WTC11 (cell line): Measurements from ENCODE around the gene PI4KA. TPM values are rescaled to one million over a fixed set of nuclear protein-coding genes. Genes with fewer than 3 reads are reported as not detected.
A peak's percentile ranks its signal among the peaks of the same experiment; 100 is the strongest.

Experiments
- ATAC-seq: fragments of 200-7000 bp; cut with Tn5 transposase; 2 replicates; pipeline ENCODE4 v1.10.0; 2021; ENCODE audit warnings: mild to moderate bottlenecking, moderate library complexity
- CTCF ChIA-PET: fragments of 300-600 bp; sonication (Branson Sonifier 250); formaldehyde crosslinking; loops from one replicate; lab custom pipeline; 2021; ENCODE audit warnings: antibody characterized with exemption; lab: Charles Lee
- POLR2A ChIA-PET: fragments of 350-600 bp; sonication (Branson Sonifier 250); formaldehyde crosslinking; loops from one replicate; lab custom pipeline; 2021; ENCODE audit warnings: antibody characterized with exemption; lab: Charles Lee
- DNase-seq: peaks from one replicate; pipeline ENCODE4 v3.0.0; 2021; ENCODE audit warnings: low spot score
- H3K27ac Mint-ChIP-seq: 2 replicates; pipeline ENCODE4 v1.8.0; 2021; ENCODE audit warnings: mixed read lengths
- H3K27me3 Mint-ChIP-seq: 2 replicates; pipeline ENCODE4 v1.8.0; 2021; ENCODE audit warnings: low read depth, mild to moderate bottlenecking, moderate library complexity, mixed read lengths
- H3K36me3 Mint-ChIP-seq: 2 replicates; pipeline ENCODE4 v1.8.0; 2021; ENCODE audit warnings: mixed read lengths
- H3K4me1 Mint-ChIP-seq: 2 replicates; pipeline ENCODE4 v1.8.0; 2022; ENCODE audit warnings: mixed read lengths
- H3K4me3 Mint-ChIP-seq: 2 replicates; pipeline ENCODE4 v1.8.0; 2021; ENCODE audit warnings: mild to moderate bottlenecking, moderate library complexity, mixed read lengths
- H3K9me3 Mint-ChIP-seq: 2 replicates; pipeline ENCODE4 v1.8.0; 2021; ENCODE audit warnings: mixed read lengths
- CBFB ChIP-seq: sonication (generic); formaldehyde crosslinking; IDR thresholded peaks from 2 replicates; pipeline ENCODE4 v1.8.1; 2022; ENCODE audit warnings: mild to moderate bottlenecking, low read depth, missing genetic modification reagents
- EMX1 ChIP-seq: fragments of 250-450 bp; sonication (Bioruptor Pico); IDR thresholded peaks from 2 replicates; pipeline ENCODE4 v1.8.0; 2021; ENCODE audit warnings: mild to moderate bottlenecking
- GABPB1 ChIP-seq: sonication (generic); formaldehyde crosslinking; IDR thresholded peaks from 2 replicates; pipeline ENCODE4 v1.8.1; 2023; ENCODE audit warnings: mild to moderate bottlenecking, missing genetic modification reagents
- IRF2 ChIP-seq: sonication (generic); formaldehyde crosslinking; IDR thresholded peaks from 2 replicates; pipeline ENCODE4 v1.8.0; 2022; ENCODE audit warnings: low read depth, missing genetic modification reagents, borderline replicate concordance
- JAZF1 ChIP-seq: fragments of 250-450 bp; sonication (Bioruptor Pico); IDR thresholded peaks from 2 replicates; pipeline ENCODE4 v1.9.0; 2021; ENCODE audit warnings: moderate library complexity, mild to moderate bottlenecking, inconsistent platforms
- MYBL2 ChIP-seq: sonication (generic); formaldehyde crosslinking; IDR thresholded peaks from 2 replicates; pipeline ENCODE4 v1.8.1; 2023; ENCODE audit warnings: mild to moderate bottlenecking, moderate library complexity, missing genetic modification reagents
- NFE2L1 ChIP-seq: sonication (generic); formaldehyde crosslinking; IDR thresholded peaks from 2 replicates; pipeline ENCODE4 v1.8.1; 2023; ENCODE audit warnings: missing genetic modification reagents
- RORB ChIP-seq: fragments of 250-450 bp; sonication (Bioruptor Pico); IDR thresholded peaks from 2 replicates; pipeline ENCODE4 v1.9.0; 2021; ENCODE audit warnings: mild to moderate bottlenecking
- SP1 ChIP-seq: sonication (generic); formaldehyde crosslinking; conservative IDR thresholded peaks from 2 replicates; pipeline ENCODE4 v1.8.1; 2022; ENCODE audit warnings: missing genetic modification reagents
- ZBTB21 ChIP-seq: sonication (generic); formaldehyde crosslinking; IDR thresholded peaks from 2 replicates; pipeline ENCODE4 v1.8.1; 2023; ENCODE audit warnings: mild to moderate bottlenecking, missing genetic modification reagents, borderline replicate concordance
- ZNF121 ChIP-seq: sonication (generic); formaldehyde crosslinking; IDR thresholded peaks from 2 replicates; pipeline ENCODE4 v1.8.0; 2023; ENCODE audit warnings: missing genetic modification reagents
- ZNF396 ChIP-seq: fragments of 250-450 bp; sonication (Bioruptor Pico); IDR thresholded peaks from 2 replicates; pipeline ENCODE4 v1.8.0; 2021; ENCODE audit warnings: mild to moderate bottlenecking, moderate library complexity, borderline replicate concordance
- ZNF416 ChIP-seq: fragments of 250-450 bp; sonication (Bioruptor Pico); IDR thresholded peaks from 2 replicates; pipeline ENCODE4 v1.9.0; 2021; ENCODE audit warnings: mild to moderate bottlenecking, inconsistent platforms
- total RNA-seq: library from RNA; stranded (reverse); gene quantifications from 3 replicates; pipeline ENCODE4 v1.2.3, GENCODE V29; 2021
- TF ChIP-seq, protein P1 (sequence below): sonication (generic); formaldehyde crosslinking; IDR thresholded peaks from 2 replicates; pipeline ENCODE4 v1.8.0; 2023; ENCODE audit warnings: missing genetic modification reagents
- TF ChIP-seq, protein P2 (sequence below): sonication (generic); formaldehyde crosslinking; IDR thresholded peaks from 2 replicates; pipeline ENCODE4 v1.8.1; 2022; ENCODE audit warnings: mild to moderate bottlenecking, moderate library complexity, missing genetic modification reagents
- TF ChIP-seq, protein P3 (sequence below): sonication (generic); formaldehyde crosslinking; IDR thresholded peaks from 2 replicates; pipeline ENCODE4 v1.8.1; 2023; ENCODE audit warnings: mild to moderate bottlenecking, missing genetic modification reagents
- TF ChIP-seq, protein P4 (sequence below): fragments of 250-450 bp; sonication (Bioruptor Pico); IDR thresholded peaks from 2 replicates; pipeline ENCODE4 v2.1.2; 2022; ENCODE audit warnings: mild to moderate bottlenecking, moderate library complexity
- TF ChIP-seq, protein P5 (sequence below): sonication (generic); formaldehyde crosslinking; IDR thresholded peaks from 2 replicates; pipeline ENCODE4 v1.8.0; 2022; ENCODE audit warnings: mild to moderate bottlenecking, missing genetic modification reagents
- TF ChIP-seq, protein P6 (sequence below): fragments of 250-450 bp; sonication (Bioruptor Pico); IDR thresholded peaks from 2 replicates; pipeline ENCODE4 v1.9.0; 2021; ENCODE audit warnings: mild to moderate bottlenecking
- TF ChIP-seq, protein P7 (sequence below): sonication (generic); formaldehyde crosslinking; IDR thresholded peaks from 2 replicates; pipeline ENCODE4 v1.8.0; 2022; ENCODE audit warnings: missing genetic modification reagents
- TF ChIP-seq, protein P8 (sequence below): sonication (generic); formaldehyde crosslinking; IDR thresholded peaks from 2 replicates; pipeline ENCODE4 v1.8.1; 2023; ENCODE audit warnings: mild to moderate bottlenecking, missing genetic modification reagents, moderate library complexity

Gene PI4KA
- total RNA-seq, 1 experiment from 2014 or later: 45.5 TPM

DNA sequence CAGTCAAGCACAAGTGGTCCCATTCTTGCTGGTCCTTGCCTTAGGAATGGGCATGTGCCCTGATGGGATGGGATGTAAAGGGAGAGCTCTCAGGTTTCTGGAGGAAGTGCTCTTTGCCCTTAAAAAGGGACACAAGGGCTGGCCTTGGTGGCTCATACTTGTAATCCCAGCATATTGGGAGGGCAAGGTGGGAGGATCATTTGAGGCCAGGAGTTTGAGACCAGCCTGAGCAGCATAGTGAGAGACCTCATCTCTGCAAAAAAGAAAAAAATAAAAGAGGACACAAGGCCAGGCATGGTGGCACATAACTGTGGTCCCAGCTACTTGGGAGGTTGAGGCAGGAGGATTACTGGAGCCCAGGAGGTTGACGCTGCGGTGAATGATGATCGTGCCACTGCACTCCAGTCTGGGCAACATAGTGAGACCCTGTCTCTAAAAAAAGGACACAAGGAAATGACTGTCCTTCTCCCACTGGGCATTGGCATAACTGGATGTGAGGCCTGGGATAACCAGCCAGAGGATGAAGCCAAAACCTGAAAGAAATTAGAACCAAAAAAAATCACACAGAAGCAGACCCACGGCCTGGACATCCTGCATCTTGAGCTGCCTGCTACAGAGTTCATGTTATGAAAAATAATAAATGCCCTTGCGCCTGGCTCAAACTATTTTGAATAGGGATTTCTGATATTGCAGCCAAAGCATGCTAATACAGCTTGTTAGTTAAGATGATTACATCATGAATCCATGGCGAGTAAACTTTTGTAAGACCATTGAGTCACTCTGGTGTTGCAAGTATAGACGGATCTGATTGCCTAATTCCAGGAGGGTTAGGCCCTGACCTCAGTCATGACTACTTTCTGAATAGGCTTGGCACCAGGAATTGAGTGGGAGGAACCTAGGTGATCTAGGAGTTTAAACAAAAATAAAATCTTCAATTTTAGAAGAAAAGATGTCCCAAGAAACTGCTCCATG is 45.7 kb upstream of the PI4KA start:
- no peak for ATAC-seq
- no peaks in the 10 kb centered on the region; the same call in none of the 2 replicates for H3K27me3 Mint-ChIP-seq
- TF ChIP-seq MYBL2 (CRISPR knock-in tag) (no peak), EMX1 (no peak), ZNF121 (peak; percentile 60; the same call in 1 of the 2 replicates), GABPB1 (CRISPR knock-in tag) (peak; percentile 98), CBFB (CRISPR knock-in tag) (no peak)
- TF ChIP-seq, protein P1, sequence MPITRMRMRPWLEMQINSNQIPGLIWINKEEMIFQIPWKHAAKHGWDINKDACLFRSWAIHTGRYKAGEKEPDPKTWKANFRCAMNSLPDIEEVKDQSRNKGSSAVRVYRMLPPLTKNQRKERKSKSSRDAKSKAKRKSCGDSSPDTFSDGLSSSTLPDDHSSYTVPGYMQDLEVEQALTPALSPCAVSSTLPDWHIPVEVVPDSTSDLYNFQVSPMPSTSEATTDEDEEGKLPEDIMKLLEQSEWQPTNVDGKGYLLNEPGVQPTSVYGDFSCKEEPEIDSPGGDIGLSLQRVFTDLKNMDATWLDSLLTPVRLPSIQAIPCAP (CRISPR knock-in tag): no peak
- TF ChIP-seq, protein P2, sequence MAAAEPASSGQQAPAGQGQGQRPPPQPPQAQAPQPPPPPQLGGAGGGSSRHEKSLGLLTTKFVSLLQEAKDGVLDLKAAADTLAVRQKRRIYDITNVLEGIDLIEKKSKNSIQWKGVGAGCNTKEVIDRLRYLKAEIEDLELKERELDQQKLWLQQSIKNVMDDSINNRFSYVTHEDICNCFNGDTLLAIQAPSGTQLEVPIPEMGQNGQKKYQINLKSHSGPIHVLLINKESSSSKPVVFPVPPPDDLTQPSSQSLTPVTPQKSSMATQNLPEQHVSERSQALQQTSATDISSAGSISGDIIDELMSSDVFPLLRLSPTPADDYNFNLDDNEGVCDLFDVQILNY (CRISPR knock-in tag): no peak
- TF ChIP-seq, protein P3, sequence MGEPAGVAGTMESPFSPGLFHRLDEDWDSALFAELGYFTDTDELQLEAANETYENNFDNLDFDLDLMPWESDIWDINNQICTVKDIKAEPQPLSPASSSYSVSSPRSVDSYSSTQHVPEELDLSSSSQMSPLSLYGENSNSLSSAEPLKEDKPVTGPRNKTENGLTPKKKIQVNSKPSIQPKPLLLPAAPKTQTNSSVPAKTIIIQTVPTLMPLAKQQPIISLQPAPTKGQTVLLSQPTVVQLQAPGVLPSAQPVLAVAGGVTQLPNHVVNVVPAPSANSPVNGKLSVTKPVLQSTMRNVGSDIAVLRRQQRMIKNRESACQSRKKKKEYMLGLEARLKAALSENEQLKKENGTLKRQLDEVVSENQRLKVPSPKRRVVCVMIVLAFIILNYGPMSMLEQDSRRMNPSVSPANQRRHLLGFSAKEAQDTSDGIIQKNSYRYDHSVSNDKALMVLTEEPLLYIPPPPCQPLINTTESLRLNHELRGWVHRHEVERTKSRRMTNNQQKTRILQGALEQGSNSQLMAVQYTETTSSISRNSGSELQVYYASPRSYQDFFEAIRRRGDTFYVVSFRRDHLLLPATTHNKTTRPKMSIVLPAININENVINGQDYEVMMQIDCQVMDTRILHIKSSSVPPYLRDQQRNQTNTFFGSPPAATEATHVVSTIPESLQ (CRISPR knock-in tag): no peak

DNA sequence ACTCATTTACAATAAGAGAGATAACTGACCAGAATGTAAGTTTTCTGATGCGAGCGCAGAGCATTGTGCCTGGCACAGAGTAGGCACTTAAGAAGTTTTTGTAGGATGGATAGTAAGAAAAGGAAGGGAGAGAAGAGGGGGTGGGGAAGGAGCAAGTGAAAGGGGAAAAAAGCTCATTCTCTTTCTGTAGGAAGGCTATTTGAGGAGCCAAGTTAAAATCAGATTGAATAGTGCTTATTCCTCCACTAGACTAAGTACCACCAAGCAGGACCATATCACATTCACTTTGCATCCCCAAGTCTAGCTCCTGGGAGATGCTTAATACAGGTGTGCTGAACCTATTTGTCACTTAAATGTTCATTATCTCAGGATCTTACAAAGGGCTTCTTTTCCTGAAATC is 44.5 kb upstream of the PI4KA start:
- Mint-ChIP-seq H3K9me3 (no peaks in the 10 kb centered on the region), H3K27me3 (no peaks in the 10 kb centered on the region; the same call in none of the 2 replicates), H3K36me3 (no peaks in the 10 kb centered on the region), H3K4me1 (no peaks in the 10 kb centered on the region), H3K4me3 (no peak overlapping the region), H3K27ac (no peak overlapping the region)
- DNase-seq (no peak), ATAC-seq (no peak)
- POLR2A ChIA-PET: no interaction called here
- CTCF ChIA-PET: interaction anchor here (1.3 to 2.2 kb wide), 2 partner anchors 14 to 17 kb away, joined by 6 to 7 read pairs; partner anchors contain the start of gene CRKL
- TF ChIP-seq RORB (CRISPR knock-in tag): no peak
- TF ChIP-seq, protein P4, sequence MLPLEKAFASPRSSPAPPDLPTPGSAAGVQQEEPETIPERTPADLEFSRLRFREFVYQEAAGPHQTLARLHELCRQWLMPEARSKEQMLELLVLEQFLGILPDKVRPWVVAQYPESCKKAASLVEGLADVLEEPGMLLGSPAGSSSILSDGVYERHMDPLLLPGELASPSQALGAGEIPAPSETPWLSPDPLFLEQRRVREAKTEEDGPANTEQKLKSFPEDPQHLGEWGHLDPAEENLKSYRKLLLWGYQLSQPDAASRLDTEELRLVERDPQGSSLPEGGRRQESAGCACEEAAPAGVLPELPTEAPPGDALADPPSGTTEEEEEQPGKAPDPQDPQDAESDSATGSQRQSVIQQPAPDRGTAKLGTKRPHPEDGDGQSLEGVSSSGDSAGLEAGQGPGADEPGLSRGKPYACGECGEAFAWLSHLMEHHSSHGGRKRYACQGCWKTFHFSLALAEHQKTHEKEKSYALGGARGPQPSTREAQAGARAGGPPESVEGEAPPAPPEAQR (CRISPR knock-in tag): no peak
- no peak for TF ChIP-seq IRF2
- TF ChIP-seq SP1 (CRISPR knock-in tag): no peak
- TF ChIP-seq NFE2L1 (CRISPR knock-in tag): no peak
- no peak for TF ChIP-seq JAZF1 (CRISPR knock-in tag)
- TF ChIP-seq ZNF416 (CRISPR knock-in tag): no peak
- no peak for TF ChIP-seq ZNF396 (CRISPR knock-in tag)
- TF ChIP-seq, protein P5, sequence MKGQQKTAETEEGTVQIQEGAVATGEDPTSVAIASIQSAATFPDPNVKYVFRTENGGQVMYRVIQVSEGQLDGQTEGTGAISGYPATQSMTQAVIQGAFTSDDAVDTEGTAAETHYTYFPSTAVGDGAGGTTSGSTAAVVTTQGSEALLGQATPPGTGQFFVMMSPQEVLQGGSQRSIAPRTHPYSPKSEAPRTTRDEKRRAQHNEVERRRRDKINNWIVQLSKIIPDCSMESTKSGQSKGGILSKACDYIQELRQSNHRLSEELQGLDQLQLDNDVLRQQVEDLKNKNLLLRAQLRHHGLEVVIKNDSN (CRISPR knock-in tag): no peak
- no peak for TF ChIP-seq ZBTB21 (CRISPR knock-in tag)
- TF ChIP-seq, protein P6, sequence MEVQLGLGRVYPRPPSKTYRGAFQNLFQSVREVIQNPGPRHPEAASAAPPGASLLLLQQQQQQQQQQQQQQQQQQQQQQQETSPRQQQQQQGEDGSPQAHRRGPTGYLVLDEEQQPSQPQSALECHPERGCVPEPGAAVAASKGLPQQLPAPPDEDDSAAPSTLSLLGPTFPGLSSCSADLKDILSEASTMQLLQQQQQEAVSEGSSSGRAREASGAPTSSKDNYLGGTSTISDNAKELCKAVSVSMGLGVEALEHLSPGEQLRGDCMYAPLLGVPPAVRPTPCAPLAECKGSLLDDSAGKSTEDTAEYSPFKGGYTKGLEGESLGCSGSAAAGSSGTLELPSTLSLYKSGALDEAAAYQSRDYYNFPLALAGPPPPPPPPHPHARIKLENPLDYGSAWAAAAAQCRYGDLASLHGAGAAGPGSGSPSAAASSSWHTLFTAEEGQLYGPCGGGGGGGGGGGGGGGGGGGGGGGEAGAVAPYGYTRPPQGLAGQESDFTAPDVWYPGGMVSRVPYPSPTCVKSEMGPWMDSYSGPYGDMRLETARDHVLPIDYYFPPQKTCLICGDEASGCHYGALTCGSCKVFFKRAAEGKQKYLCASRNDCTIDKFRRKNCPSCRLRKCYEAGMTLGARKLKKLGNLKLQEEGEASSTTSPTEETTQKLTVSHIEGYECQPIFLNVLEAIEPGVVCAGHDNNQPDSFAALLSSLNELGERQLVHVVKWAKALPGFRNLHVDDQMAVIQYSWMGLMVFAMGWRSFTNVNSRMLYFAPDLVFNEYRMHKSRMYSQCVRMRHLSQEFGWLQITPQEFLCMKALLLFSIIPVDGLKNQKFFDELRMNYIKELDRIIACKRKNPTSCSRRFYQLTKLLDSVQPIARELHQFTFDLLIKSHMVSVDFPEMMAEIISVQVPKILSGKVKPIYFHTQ: no peak
- TF ChIP-seq, protein P7, sequence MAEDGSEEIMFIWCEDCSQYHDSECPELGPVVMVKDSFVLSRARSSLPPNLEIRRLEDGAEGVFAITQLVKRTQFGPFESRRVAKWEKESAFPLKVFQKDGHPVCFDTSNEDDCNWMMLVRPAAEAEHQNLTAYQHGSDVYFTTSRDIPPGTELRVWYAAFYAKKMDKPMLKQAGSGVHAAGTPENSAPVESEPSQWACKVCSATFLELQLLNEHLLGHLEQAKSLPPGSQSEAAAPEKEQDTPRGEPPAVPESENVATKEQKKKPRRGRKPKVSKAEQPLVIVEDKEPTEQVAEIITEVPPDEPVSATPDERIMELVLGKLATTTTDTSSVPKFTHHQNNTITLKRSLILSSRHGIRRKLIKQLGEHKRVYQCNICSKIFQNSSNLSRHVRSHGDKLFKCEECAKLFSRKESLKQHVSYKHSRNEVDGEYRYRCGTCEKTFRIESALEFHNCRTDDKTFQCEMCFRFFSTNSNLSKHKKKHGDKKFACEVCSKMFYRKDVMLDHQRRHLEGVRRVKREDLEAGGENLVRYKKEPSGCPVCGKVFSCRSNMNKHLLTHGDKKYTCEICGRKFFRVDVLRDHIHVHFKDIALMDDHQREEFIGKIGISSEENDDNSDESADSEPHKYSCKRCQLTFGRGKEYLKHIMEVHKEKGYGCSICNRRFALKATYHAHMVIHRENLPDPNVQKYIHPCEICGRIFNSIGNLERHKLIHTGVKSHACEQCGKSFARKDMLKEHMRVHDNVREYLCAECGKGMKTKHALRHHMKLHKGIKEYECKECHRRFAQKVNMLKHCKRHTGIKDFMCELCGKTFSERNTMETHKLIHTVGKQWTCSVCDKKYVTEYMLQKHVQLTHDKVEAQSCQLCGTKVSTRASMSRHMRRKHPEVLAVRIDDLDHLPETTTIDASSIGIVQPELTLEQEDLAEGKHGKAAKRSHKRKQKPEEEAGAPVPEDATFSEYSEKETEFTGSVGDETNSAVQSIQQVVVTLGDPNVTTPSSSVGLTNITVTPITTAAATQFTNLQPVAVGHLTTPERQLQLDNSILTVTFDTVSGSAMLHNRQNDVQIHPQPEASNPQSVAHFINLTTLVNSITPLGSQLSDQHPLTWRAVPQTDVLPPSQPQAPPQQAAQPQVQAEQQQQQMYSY: no peak
- TF ChIP-seq, protein P8, sequence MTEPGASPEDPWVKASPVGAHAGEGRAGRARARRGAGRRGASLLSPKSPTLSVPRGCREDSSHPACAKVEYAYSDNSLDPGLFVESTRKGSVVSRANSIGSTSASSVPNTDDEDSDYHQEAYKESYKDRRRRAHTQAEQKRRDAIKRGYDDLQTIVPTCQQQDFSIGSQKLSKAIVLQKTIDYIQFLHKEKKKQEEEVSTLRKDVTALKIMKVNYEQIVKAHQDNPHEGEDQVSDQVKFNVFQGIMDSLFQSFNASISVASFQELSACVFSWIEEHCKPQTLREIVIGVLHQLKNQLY (CRISPR knock-in tag): no peak

More for the DNA sequence above, 45.7 kb upstream of the PI4KA start:
- Mint-ChIP-seq H3K36me3 (no peaks in the 10 kb centered on the region), H3K4me3 (no peak overlapping the region), H3K27ac (no peak overlapping the region), H3K4me1 (no peaks in the 10 kb centered on the region), H3K9me3 (no peaks in the 10 kb centered on the region)
- ChIA-PET POLR2A (no interaction called here), CTCF (interaction anchor here (1.3 to 2.2 kb wide), 3 partner anchors 13 to 19 kb away, joined by 4 to 8 read pairs (median 7); partner anchors contain the start of gene CRKL)
- DNase-seq: no peak
